GM18909 (cell line): Measurements from ENCODE around the gene CHPF.

Experiments used
- ATAC-seq: cut with Tn5 transposase; IDR thresholded peaks from one replicate; pipeline ENCODE4 v1.9.1; 2021; ENCODE audit warnings: mild to moderate bottlenecking; ENCODE audit not compliant: unreplicated experiment, poor library complexity

Gene CHPF, protein sequence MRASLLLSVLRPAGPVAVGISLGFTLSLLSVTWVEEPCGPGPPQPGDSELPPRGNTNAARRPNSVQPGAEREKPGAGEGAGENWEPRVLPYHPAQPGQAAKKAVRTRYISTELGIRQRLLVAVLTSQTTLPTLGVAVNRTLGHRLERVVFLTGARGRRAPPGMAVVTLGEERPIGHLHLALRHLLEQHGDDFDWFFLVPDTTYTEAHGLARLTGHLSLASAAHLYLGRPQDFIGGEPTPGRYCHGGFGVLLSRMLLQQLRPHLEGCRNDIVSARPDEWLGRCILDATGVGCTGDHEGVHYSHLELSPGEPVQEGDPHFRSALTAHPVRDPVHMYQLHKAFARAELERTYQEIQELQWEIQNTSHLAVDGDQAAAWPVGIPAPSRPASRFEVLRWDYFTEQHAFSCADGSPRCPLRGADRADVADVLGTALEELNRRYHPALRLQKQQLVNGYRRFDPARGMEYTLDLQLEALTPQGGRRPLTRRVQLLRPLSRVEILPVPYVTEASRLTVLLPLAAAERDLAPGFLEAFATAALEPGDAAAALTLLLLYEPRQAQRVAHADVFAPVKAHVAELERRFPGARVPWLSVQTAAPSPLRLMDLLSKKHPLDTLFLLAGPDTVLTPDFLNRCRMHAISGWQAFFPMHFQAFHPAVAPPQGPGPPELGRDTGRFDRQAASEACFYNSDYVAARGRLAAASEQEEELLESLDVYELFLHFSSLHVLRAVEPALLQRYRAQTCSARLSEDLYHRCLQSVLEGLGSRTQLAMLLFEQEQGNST

GRCh38 chr2:219543596-219544358, at the start of gene CHPF, which contains the start of gene TMEM198:
TSS of gene CHPF (minus strand) at chr2:219543809. CDS start at chr2:219543538, 271 bp downstream.
TSS of gene TMEM198 (plus strand) at chr2:219544028. CDS start at chr2:219544728, 700 bp downstream.
- peak; percentile 79 for ATAC-seq

DNA sequence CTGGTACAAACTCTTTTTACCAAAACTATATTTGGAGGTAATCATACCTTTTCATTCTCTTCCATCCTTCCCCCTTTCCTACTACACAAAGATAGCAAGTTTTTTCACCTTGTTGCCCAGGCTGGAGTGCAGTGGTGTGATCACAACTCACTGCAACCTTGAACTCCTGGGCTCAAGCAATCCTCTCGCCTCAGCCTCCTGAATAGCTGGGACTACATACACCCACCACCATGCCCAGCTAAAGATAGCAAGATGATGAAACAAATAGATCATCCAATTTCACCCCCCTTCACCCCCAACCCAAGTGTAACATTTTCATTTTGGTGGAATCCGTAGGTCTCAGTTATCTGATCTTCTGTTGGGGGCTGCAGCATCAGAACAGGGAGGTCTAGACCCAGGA, 49.5 kb upstream of the CHPF start:
- no peak for ATAC-seq

DNA sequence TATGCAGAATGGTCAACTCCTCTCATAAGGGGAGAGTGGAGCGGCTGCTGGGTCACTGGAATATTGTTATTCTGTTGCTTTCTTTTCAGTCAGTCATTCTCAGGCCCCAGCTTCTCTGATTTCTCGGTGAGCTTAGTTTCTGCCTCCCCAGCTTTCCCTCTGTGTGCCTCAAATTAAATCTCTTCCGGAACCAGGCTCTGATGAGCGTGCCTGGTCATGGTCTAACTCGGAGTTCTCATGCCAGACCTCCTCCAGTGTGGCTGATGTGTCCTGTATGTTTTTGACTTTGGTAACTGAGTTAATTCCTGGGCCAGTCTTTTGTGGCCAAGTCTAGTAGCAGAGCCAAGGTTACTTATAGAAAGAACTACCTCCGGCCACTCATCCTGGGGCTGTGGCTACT, 49.1 kb upstream of the CHPF start:
- no peak for ATAC-seq

DNA sequence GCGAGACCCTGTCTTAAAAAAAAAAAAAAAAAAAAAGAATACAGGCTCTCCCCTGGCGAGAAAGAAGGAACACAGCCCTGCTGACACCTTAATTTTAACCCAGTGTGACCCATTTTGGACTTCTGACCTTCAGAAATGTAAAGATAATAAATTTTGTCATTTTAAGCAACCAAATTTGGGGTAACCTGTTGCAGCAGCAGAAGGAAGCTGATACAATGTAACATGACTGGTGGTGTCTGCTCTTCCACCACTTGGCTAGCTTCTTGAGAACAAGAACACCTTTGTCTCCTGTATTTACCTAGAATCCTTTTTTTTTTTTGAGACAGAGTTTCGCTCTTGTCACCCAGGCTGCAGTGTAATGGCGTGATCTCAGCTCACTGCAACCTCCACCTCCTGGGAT, 47.5 kb upstream of the CHPF start:
- no peak for ATAC-seq

DNA sequence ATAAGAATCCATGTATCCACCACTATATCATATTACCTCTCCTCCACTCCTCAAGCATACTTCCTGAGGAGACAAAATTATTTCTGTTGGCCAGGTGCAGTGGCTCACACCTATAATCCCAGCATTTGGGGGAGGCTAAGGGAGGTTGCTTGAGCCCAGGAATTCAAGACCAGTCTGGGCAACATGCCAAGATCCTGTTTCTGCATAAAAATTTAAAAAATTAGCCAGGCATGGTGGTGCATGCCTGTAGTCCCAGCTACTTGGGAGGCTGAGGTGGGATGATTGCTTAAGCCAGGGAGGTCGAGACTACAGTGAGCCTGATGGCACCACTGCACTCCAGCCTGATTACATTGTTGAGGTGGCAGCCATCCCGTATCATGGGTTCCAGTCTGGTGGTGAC, 37.7 kb upstream of the CHPF start:
- ATAC-seq, result no peak

DNA sequence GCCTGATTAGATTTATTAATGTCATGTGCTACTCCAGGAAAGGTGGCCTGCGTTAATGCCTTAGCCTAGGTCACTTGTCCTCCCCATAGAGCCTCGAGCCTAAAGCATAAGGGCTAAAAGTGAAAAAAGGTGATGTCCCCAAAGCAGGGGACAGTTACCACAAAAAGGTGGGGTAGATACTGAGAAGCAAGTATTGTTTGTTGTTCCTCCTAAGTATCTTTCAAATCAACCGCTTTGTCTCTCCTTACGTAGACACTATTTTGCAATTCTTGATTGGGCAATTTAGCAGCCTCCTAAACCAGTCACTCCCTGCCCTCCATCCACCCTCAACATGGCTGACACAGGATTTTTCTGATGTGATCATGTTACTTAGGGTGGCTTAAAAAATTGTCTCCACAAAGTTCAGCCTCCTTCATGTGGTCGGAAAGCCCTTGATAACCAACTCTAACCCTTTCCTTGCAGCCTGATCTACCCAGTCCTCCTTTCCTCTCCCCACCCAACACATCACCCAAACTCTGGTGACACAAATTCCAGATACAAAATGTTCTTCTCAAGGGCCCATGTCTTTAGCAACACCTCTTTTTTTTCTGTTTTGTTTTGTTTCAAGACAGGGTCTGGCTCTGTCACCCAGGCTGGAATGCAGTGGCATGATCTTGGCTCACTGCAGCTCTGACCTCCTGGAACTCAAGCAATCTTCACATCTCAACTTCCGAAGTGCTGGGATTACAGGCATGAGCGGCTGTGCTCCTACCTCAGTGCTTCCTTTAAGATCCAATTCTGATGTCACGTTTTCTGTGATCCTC, 35.4 kb upstream of the CHPF start:
- ATAC-seq, result no peak

GRCh38 chr2:219576505-219577388, 33.1 kb upstream of the CHPF start:
- ATAC-seq, result no peak

GRCh38 chr2:219575566-219576504, 32.2 kb upstream of the CHPF start:
- no peak for ATAC-seq

DNA sequence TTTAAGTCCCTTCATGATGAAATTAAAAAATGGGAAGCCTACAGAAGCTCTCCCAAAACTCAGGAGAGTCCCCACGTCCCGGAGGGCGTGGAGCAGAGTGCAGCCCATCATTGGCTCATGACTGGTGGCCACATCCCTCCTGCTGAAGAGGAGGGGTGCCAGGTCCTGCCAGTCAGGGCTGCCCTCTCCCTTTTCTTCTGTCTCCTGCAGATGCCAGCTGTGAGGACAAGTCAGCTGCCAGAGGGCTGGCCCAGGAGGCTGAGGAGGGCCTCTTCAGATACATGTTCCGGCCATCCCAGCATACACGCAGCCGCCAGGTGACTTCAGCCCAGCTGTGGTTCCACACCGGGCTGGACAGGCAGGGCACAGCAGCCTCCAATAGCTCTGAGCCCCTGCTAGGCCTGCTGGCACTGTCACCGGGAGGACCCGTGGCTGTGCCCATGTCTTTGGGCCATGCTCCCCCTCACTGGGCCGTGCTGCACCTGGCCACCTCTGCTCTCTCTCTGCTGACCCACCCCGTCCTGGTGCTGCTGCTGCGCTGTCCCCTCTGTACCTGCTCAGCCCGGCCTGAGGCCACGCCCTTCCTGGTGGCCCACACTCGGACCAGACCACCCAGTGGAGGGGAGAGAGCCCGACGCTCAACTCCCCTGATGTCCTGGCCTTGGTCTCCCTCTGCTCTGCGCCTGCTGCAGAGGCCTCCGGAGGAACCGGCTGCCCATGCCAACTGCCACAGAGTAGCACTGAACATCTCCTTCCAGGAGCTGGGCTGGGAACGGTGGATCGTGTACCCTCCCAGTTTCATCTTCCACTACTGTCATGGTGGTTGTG, 31.1 kb upstream of the CHPF start:
- ATAC-seq, result no peak

DNA sequence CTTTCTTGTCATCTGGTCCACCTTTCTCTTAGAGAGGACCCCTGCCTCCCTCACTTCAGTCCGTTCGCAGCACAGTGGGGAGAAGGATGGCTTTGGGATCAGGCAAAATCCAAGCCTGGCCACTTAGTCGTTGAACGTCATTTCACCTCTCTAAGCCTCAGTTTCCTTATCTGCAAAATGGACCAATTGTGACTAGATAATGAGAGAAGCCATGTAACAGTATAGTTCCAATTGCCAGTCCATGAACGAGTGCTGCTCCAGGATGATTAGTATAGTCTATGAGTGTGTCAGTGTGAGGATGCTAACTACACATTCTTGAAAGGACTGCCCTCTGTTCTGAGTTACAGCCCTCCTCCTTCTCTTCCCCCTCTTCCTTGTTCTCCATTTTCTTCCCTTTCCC, 29.6 kb upstream of the CHPF start:
- ATAC-seq, result no peak

- no peak for ATAC-seq
Measured at GRCh38 chr2:219572237-219573001, 28.8 kb upstream of the CHPF start, which contains the start of gene INHA. TSS of gene INHA (plus strand) at chr2:219572310. CDS start at chr2:219572375, 65 bp downstream.

DNA sequence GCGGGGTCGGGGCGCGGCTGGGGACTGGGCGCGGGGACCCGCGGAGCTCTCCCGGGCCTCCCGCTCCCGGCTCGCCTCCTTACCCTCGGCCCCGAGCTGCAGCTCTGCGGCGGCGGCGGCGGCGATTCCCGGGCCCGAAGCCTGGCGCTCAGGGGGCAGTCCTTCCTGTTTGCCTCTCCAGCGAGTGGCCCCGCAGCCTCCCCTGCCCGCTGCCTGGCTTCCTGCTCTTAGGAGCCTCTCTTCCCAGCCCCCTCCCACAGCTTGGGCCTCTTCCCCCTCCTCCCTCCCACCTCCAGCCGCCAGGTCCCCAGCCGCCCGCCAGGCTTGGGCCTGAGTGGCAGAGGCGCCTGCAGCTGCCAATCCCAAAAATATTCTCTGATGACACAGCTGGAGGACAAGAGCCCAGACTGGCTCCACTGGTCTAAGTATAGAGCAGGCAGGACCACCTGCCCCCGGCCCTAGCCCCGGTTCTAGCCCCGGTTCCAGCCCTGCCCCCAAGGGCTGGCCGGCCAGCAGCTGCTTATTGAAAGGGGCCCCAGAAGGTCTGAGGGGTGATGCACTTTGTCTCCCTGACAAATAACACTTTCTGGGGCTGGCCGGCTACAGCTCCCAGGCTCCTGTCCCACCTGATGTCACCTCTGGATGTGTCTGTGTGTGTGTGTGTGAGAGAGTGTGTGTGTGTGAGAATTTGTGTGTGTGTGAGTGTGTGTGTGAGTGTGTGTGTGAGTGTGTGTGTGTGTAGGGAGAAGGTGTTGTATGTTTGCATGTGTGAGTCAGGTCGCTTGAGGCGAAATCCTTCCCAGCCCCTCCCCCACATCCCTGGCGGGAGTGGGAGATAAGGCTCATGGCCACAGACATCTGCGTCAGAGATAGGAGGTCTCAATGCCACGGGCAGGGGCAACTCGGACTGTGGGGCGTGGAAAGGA, 28.0 kb upstream of the CHPF start, which contains the start of gene OBSL1:
Gene OBSL1 (minus strand): TSS at position 229 of the 926 bp plus-strand sequence. CDS start 307 bp downstream, outside the sequence.
- no peak for ATAC-seq

DNA sequence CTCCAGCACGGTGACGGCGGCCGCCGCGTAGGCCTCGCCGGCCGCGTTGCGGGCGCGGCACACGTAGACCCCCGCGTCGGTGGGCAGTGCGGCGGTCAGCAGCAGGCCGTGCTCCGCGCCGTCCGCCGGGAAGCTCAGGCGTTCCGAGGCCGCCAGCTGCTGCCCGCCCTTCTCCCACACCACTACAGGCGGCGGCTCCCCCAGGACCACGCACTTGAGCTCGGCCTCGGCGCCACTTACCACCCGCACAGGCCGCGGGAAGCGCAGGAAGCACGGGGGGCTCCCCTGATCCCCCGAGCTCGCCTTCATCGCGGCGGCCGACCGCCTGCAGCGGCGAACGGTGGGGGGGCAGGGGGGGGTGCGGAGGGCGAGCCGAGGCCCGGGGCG, 27.3 kb upstream of the CHPF start:
- no peak for ATAC-seq

DNA sequence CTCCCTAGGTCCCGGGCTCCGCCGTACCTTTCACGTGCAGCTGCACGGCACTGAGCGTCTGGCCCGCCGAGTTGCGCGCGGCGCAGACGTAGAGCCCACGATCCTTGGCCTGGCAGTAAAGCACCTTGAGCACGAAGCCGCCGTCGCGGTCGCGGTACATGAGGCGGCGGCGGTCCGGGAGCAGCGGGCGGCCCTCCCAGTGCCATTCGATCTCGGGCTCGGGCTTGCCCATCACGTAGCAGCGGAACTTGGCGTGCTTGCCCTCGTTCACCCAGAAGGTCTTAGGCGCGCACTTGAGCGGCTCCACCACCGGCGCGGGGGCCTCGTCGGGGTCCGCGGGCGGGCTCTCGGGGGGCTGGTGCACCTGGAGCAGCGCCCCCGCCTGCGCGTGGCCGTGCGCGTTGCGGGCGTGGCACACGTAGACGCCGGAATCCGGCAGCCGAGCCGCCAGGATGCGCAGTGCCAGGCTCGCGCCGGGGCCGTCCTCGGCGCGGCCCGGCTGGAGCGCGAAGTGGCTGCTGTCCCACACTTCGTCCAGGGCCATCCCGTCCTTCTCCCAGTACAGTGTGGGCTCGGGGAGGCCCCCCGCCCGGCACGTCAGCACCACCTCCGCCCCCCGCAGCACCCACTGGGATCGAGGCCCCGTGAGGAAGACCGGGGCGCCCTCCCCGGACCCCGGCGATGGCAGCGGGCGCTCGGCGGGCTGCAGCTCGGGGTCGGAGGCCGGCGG, 26.8 kb upstream of the CHPF start:
- no peak for ATAC-seq
